Endothelial cell of umbilical vein (primary cell): ENCODE measurements around the gene RALA.

Source experiments
- EZH2 ChIP-seq: IDR thresholded peaks from 2 replicates; pipeline ENCODE4 v1.6.1; 2012; ENCODE audit warnings: borderline replicate concordance, low read depth, mild to moderate bottlenecking, moderate library complexity, low read length, inconsistent platforms; ENCODE audit not compliant: severe bottlenecking
- POLR2AphosphoS5 ChIP-seq: IDR thresholded peaks from 2 replicates; pipeline ENCODE4 v1.6.1; 2012; ENCODE audit warnings: low read depth, mild to moderate bottlenecking, control low read depth, low read length, moderate library complexity; ENCODE audit not compliant: insufficient read depth

- TF ChIP-seq EZH2 = no peak
- no peak for TF ChIP-seq POLR2AphosphoS5
Observed at GRCh38 chr7:39607865-39608264, 15.5 kb upstream of the RALA start.
